DND-41 (cell line): ENCODE data around the gene NACC2.

ENCODE experiments used
- ATAC-seq: fragments of 200-7000 bp; cut with Tn5 transposase; 3 replicates; pipeline ENCODE4 v1.9.1; 2021; ENCODE audit warnings: low read depth; ENCODE audit not compliant: insufficient read depth
- DNase-seq: peaks from one replicate; pipeline ENCODE4 v3.0.0-alpha.2; 2020
- H2AFZ ChIP-seq: 2 replicates; pipeline ENCODE4 v1.6.0; 2012; ENCODE audit warnings: low read depth, low read length
- H3K27ac ChIP-seq: 2 replicates; pipeline ENCODE4 v1.5.1; 2012; ENCODE audit warnings: low read length, inconsistent platforms
- H3K27me3 ChIP-seq: fragments of 200-600 bp; sonication (generic); 2 replicates; pipeline ENCODE4 v1.6.0; 2012; ENCODE audit warnings: low read length, mild to moderate bottlenecking, inconsistent platforms; ENCODE audit not compliant: insufficient read depth, poor library complexity
- H3K36me3 ChIP-seq: 2 replicates; pipeline ENCODE4 v1.5.1; 2012; ENCODE audit warnings: low read length, inconsistent platforms; ENCODE audit not compliant: insufficient read depth
- H3K4me1 ChIP-seq: 2 replicates; pipeline ENCODE4 v1.5.1; 2012; ENCODE audit warnings: mild to moderate bottlenecking, low read length; ENCODE audit not compliant: insufficient read depth
- H3K4me2 ChIP-seq: 2 replicates; pipeline ENCODE4 v1.6.0; 2012; ENCODE audit warnings: mild to moderate bottlenecking, moderate library complexity, low read length, inconsistent platforms; ENCODE audit not compliant: insufficient read depth
- H3K4me3 ChIP-seq, 2 experiments: fragments of 200-600 bp in 1 of 2; shearing (Covaris generic) in 1 of 2; 2 replicates each; pipeline ENCODE4 v1.5.1; 2012 to 2016; ENCODE audit warnings: inconsistent platforms in 2 of 2, low read length in 2 of 2, mild to moderate bottlenecking in 2 of 2, low read depth in 1 of 2, moderate library complexity in 1 of 2
- H3K79me2 ChIP-seq: 2 replicates; pipeline ENCODE4 v1.6.0; 2012; ENCODE audit warnings: low read length, inconsistent platforms; ENCODE audit not compliant: insufficient read depth
- H3K9ac ChIP-seq: 2 replicates; pipeline ENCODE4 v1.6.0; 2012; ENCODE audit warnings: low read depth, mild to moderate bottlenecking, inconsistent platforms, low read length, moderate library complexity
- H3K9me3 ChIP-seq: 2 replicates; pipeline ENCODE4 v1.5.1; 2012; ENCODE audit warnings: low read length, moderate library complexity, mild to moderate bottlenecking, inconsistent platforms; ENCODE audit not compliant: insufficient read depth, severe bottlenecking
- H4K20me1 ChIP-seq: 2 replicates; pipeline ENCODE4 v1.6.0; 2012; ENCODE audit warnings: low read length; ENCODE audit not compliant: insufficient read depth
- EZH2 ChIP-seq: IDR thresholded peaks from 3 replicates; pipeline ENCODE4 v1.6.1; 2012; ENCODE audit warnings: borderline replicate concordance, low read depth, mild to moderate bottlenecking, moderate library complexity, low read length, inconsistent platforms; ENCODE audit not compliant: severe bottlenecking
- TF ChIP-seq, protein P1 (sequence below): IDR thresholded peaks from 2 replicates; pipeline ENCODE4 v1.5.1; 2012; ENCODE audit warnings: borderline replicate concordance, low read length, moderate library complexity, mild to moderate bottlenecking; ENCODE audit not compliant: poor library complexity, severe bottlenecking; ENCODE audit errors: extremely low read depth

NACC2 gene

GRCh38 chr9:136081826-136082495, 13.1 kb downstream of the NACC2 start:
- Histone ChIP-seq H3K27ac (no peak overlapping the region), H3K9me3 (no peaks in the 10 kb centered on the region), H3K4me2 (no peak overlapping the region), H2AFZ (no peak overlapping the region), H3K9ac (no peak overlapping the region), H3K79me2 (no peaks in the 10 kb centered on the region), H3K36me3 (no peaks in the 10 kb centered on the region), H4K20me1 (0 out of 2 replicates have a peak, but pooled peaks cover 4% of the 10 kb centered on the region), H3K4me3 (no peak overlapping the region), H3K4me1 (no peaks in the 10 kb centered on the region), H3K27me3 (no peaks in the 10 kb centered on the region)
- ATAC-seq (no peak), DNase-seq (no peak)
- TF ChIP-seq, protein P1, sequence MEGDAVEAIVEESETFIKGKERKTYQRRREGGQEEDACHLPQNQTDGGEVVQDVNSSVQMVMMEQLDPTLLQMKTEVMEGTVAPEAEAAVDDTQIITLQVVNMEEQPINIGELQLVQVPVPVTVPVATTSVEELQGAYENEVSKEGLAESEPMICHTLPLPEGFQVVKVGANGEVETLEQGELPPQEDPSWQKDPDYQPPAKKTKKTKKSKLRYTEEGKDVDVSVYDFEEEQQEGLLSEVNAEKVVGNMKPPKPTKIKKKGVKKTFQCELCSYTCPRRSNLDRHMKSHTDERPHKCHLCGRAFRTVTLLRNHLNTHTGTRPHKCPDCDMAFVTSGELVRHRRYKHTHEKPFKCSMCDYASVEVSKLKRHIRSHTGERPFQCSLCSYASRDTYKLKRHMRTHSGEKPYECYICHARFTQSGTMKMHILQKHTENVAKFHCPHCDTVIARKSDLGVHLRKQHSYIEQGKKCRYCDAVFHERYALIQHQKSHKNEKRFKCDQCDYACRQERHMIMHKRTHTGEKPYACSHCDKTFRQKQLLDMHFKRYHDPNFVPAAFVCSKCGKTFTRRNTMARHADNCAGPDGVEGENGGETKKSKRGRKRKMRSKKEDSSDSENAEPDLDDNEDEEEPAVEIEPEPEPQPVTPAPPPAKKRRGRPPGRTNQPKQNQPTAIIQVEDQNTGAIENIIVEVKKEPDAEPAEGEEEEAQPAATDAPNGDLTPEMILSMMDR = no peak
- no peak for TF ChIP-seq EZH2

DNA sequence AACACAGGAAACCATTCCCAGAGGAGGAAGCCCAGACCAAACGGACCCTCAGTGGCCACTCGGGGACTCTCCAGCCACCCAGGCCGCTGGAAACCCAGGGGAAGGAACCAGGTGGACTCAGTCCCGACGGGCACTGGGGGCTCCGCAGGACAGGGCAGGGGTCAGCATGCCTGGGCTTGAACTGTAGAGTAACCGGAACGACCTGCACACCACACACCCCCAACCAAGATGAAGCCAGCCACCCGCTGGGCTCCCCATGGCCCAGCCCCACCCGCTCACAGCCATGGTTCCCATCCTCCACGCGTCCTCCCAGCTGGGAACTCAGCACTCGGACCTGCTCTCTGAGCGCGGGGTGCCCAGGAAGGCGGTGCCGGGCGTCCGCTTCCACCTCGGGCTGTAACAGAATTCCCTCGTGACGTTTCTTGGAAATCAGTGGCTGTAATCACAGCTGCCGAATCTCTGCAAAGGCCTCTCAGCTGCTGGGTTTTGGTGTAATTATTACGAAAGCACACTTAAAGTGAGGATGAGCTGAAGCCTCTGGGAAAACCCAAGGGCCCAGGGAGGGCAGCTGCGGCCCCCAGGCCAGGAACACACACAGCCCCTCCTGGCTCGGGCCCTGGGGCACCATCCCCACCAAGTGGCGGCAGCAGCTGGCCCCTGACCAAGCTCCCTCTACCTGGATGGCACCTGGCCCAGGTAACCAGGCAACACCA, 13.8 kb downstream of the NACC2 start:
- Histone ChIP-seq H3K27me3 (no peaks in the 10 kb centered on the region), H3K4me2 (no peak overlapping the region), H3K79me2 (no peaks in the 10 kb centered on the region), H3K9ac (no peak overlapping the region), H2AFZ (no peak overlapping the region), H3K4me1 (no peaks in the 10 kb centered on the region), H3K36me3 (no peaks in the 10 kb centered on the region), H3K27ac (no peak overlapping the region), H4K20me1 (0 out of 2 replicates have a peak, but pooled peaks cover 4% of the 10 kb centered on the region), H3K9me3 (no peaks in the 10 kb centered on the region), H3K4me3 (no peak overlapping the region)
- TF ChIP-seq, protein P1 = no peak
- no peak for TF ChIP-seq EZH2
- DNase-seq (no peak), ATAC-seq (no peak)

GRCh38 chr9:136080716-136081112, 14.4 kb downstream of the NACC2 start:
- H3K4me2 ChIP-seq = no peak overlapping the region
- ATAC-seq (no peak), DNase-seq (no peak)
- no peaks in the 10 kb centered on the region for H3K27me3 ChIP-seq
- TF ChIP-seq, protein P1 = no peak
- no peak for TF ChIP-seq EZH2
- no peaks in the 10 kb centered on the region for H3K79me2 ChIP-seq
- H2AFZ ChIP-seq = no peak overlapping the region
- H3K36me3 ChIP-seq = no peaks in the 10 kb centered on the region
- no peak overlapping the region for H3K4me3 ChIP-seq
- H3K9me3 ChIP-seq = no peaks in the 10 kb centered on the region
- H3K27ac ChIP-seq = no peak overlapping the region
- no peak overlapping the region for H3K9ac ChIP-seq
- H3K4me1 ChIP-seq = no peaks in the 10 kb centered on the region
- 0 out of 2 replicates have a peak, but pooled peaks cover 4% of the 10 kb centered on the region for H4K20me1 ChIP-seq
